GM19351 (cell line): ENCODE data around the gene KIAA1671.
"Not testable (repeated sequence)": the region's sequence is repeated elsewhere in the genome, so short reads cannot be mapped to it uniquely, and the experiment has no call there.

Experiments used
- ATAC-seq: cut with Tn5 transposase; IDR thresholded peaks from one replicate; pipeline ENCODE4 v1.9.1; 2021; ENCODE audit warnings: mild to moderate bottlenecking, moderate library complexity; ENCODE audit not compliant: unreplicated experiment

The KIAA1671 gene

DNA sequence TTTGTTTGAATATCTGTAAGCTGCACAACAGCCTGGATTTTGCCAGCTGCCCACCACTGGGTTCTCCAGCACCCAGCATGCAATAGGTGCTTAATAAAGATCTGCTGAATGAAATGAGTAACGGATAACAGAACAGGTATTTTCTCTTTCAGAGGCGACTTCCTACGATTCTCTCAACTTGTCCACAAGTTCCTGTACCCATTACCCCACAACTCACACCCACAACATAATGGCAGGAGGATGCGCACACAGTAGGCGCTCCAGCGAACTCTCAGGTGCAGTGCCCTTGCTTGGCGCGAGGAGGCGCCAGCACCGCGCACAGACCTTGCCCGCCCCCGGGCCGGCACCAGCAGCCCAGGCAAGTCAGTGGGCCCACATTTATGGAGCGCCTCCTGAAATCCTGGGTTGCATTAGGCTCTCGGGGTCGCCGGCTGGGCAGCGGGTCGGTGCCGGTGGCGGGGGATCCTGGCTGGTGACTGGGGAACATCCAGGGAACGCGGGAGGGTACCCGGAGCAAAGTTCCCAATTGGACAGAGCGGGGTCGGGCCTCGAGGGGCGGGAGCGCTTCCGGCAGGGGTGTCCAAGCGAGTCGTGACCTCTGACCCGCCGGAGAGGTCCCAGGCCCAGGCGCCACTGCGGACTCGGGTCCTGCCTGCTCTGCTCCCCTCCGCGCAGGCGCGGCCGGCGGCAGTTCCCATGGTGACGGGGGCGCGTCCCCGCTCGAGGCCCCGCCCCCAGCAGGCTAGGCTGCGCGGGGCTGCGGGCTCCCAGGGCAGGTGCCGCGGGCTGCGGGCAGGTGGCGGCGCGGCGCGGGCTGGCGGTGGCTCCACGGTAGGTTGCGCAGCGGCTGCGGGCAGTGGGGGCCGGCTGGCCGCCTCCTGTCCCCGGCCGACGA, at the start of gene KIAA1671:
Gene KIAA1671 (plus strand): TSS at position 775 of the 895 bp plus-strand sequence. CDS start 75,284 bp downstream, outside the sequence.
- peak; percentile 65 for ATAC-seq

GRCh38 chr22:24905909-24906308, 46.6 kb upstream of the KIAA1671 start:
- ATAC-seq: no peak

- not testable (repeated sequence) for ATAC-seq
These were observed 45.4 kb upstream of the KIAA1671 start for GRCh38 chr22:24907101-24907500.

DNA sequence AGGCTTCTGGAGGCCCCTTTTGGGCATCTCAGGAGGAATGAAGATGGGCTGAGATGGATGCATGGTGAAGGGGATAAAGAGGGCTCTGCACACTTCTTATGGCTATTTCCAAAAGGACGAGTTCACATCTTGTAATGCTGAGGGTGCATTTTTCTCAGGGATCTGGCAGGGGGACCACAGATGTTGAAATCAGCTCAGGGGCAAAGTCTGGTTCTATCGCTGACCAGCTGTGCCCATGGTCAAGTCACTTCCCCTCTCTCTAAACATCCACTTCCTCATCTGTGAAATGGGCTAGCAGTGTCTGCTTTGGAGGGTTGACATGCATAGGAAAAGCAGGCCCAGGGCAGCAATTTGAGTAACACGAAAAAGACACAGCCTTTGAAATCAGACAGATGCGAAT, 32.5 kb upstream of the KIAA1671 start:
- no peak for ATAC-seq

DNA sequence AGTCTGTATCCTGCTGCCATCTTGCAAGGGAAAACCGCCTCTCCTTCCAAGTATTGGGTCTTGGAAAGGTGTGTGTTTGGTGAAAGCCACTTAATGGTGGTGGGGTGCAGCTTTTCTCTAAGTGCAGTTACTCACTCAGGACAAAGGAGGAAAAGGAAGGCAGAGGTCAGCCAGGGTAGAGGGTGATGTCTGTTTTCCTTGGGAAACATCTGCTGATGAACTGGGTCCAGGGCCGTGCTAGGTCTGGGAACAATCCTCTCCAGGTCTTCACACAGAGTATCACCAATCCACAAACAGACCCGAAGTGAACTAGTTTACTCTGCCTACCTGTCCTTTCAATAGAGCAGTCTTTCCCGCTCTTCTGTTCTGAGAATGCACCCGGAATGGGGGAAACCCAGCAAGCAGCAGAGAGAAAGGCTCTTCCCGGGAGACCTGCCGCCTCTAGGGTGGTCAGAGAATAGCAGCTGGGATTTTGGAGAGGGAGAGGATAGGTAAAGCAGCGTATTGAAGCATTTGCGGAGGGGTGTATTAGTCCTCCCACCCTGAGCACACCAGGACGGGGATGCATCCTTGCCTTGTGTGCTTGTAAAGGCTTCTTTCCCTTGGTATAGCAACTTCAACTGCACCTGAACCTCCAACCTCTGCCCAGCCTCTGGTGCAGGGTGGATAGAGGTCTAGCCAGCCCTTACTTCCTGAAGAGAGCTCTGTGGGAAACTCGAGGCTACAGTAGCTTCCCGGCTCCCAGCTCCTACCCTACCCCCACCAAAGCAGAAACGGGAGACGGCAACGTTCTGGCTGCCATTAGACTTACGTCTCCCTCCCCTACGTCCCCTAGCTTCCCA, 26.7 kb upstream of the KIAA1671 start:
- ATAC-seq: no peak

- no peak for ATAC-seq
These were observed 26.1 kb upstream of the KIAA1671 start for GRCh38 chr22:24926428-24926725.

- ATAC-seq: no peak
These were observed 25.5 kb upstream of the KIAA1671 start for GRCh38 chr22:24926849-24927579.

DNA sequence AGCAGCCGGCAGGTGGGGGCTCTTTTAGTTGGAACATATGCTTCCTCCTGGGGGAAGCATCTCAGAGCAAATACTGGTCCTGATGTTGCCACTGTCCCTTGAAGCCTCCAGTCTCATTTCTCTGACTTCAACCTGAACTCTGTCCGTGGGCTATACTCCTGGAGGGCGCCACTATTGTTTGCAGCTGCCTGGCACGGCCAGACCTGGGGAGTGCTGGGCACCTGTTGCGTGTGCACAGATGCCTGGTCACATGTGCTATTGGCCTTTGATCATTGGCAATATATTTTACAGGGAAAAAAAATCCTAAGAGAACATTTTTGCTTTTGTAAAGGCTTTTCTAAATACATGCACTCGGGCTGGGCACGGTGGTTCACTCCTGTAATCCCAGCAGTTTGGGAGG, 24.2 kb upstream of the KIAA1671 start:
- no peak for ATAC-seq

DNA sequence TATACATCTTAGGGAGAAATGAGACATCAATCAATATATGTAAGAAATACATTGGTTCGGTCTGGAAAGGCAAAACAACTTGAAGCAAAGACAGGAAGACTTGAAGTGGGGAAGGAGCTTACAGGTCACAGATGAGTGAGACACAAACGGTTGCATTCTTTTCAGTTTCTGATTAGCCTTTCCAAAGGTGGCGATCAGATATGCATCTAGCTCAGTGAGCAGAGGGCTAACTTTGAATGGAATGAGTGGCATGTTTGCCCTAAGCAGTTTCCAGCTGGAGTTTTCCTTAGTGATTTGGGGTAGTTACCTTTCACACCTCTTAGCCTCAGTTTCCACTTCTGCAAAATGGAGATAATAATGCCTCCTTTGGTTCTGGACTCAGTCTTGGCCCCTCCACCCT, 21.8 kb upstream of the KIAA1671 start:
- ATAC-seq: no peak

DNA sequence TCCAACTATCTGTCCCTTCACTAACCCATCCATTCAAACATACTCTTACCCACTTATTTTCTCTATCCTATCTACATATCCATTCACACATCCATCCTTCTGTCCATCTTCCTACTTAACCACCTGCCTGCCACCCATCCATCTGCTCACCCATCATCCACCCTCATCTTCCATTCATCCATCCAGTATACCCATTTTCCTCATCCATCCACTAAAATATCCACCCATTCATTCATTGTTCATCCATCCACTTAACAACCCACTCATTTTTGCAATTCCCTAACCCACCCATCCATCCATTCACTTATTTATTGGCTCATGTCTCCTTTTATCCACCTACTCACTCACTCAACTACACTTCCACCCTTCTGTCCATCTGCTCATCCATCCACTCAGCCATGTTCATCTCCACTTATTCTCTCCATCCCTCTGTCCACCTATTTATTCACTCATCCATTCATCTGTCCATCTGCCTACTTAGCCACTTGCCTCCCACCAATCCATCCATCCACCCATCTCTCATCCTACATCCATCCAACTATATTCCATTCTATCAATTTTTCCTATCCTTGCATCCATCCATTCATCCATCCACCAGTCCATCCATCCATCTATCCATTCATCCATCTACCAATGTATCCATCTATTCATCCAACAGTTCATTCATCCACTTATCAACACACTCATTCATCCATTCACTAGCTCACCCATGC, 16.6 kb upstream of the KIAA1671 start:
- ATAC-seq: no peak

DNA sequence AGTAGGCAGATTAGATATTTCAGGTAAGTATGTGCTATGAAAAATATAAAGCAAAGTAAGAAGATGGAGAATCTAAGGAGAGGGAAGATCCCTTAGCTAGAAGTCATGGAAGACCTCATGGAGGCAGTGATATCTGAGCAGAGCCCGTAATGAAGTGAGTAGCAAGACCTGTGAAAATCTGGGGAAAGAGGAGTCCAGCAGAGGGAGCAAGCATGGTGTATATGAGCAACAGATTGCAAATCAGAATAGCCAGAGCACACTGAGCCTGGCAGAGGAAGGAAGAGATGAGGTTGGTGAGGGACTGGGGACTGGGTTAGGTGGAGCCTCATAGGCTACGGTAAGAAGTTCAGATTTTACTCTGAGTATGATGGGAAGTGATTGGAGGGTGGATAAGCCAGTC, 15.4 kb upstream of the KIAA1671 start:
- no peak for ATAC-seq

- ATAC-seq: no peak
These were observed 13.7 kb upstream of the KIAA1671 start for GRCh38 chr22:24938741-24939341.

DNA sequence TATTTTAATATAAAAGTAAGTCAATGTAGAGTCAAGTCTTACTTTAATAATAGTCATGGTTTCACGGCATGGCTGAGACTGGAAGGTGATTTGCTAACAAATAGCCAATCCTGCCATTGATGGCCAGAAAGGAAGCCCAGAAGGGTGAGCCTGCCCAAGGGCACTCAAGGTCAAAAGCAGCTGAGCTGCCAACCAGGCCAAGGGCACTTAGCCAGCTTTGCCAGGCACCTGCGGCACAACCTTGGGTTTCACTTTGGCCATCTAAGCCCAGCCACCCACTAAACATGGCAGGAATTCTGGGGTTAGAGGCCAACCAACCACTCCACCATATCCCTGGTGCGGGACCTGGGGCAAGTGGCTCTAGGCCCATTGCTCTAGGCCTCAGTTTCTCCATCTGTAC, 10.2 kb upstream of the KIAA1671 start:
- ATAC-seq: no peak

DNA sequence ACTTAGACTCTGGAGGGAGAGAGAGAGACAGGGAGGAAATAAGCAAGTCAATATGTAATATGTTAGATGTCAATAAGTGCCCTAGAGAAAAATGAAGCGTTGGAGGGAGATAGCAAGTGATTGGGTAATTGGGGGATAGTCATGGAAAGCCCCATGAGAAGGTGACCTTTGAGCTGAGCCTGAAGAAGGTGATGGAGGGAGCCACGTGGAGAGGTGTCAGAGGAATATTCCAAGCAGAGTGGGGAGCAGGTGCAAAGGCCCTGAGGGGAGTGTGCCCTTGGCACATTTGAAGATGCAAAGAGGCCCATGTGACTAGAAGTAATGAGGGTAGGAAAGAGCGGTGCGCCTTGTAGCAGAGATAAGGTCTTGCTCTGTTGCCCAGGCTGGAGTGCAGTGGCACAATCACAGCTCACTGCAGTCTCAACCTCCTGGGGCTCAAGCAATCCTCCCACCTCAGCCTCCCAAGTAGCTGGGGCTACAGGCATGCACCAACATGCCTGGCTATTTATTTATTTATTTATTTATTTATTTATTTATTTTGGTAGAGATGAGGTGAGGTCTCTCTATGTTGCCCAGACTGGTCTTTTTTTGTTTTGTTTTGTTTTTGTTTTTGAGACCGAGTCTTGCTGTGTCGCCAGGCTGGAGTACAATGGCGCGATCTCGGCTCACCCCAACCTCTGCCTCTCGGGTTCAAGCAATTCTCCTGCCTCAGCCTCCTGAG, 8.1 kb upstream of the KIAA1671 start:
- ATAC-seq: no peak

- ATAC-seq: no peak
These were observed 7.1 kb upstream of the KIAA1671 start for GRCh38 chr22:24945430-24945829.

- no peak for ATAC-seq
These were observed 5.1 kb upstream of the KIAA1671 start for GRCh38 chr22:24947383-24947782.

- no peak for ATAC-seq
These were observed 4.6 kb upstream of the KIAA1671 start for GRCh38 chr22:24947881-24948280.

GRCh38 chr22:24948356-24949202, 3.9 kb upstream of the KIAA1671 start:
- ATAC-seq: no peak
